ENCODE results near the gene SHMT2. TPM values are rescaled to one million over a fixed set of nuclear protein-coding genes. Genes with fewer than 3 reads are reported as not detected.

The SHMT2 gene
- total and polyA plus RNA-seq, 4 donors, result 34.3 to 59.1 (median 51.9) TPM

- H3K9me3 ChIP-seq (ENCODE audit: control insufficient read depth, low read length), result no peaks in the 10 kb centered on the region
- DNase-seq, result peak; percentile 91 to 97
Measured at GRCh38 chr12:57238854-57239554, 9.5 kb downstream of the SHMT2 start.

GRCh38 chr12:57239587-57240065 is 10.1 kb downstream of the SHMT2 start:
- peak overlapping the region; percentile 7 to 44 for H3K4me3 ChIP-seq (ENCODE audit: low read length in 2 of 2)
- ATAC-seq (ENCODE audit: low FRiP score) (no peak), DNase-seq (no peak)
- no peak overlapping the region for H3K27ac ChIP-seq (ENCODE audit: low read depth in 1 of 2, low read length in 2 of 2)
- no peaks in the 10 kb centered on the region for H3K27me3 ChIP-seq (ENCODE audit: control insufficient read depth in 1 of 2, insufficient read depth in 2 of 2, low read length in 1 of 2)
- no peaks in the 10 kb centered on the region for H3K9me3 ChIP-seq (ENCODE audit: control insufficient read depth, low read length)
- H3K4me1 ChIP-seq (ENCODE audit: control insufficient read depth in 1 of 2, insufficient read depth in 2 of 2, low read length in 2 of 2), result no peaks in the 10 kb centered on the region
- intact Hi-C loops (cut with DNase I), result loop anchor here (1.0 kb wide), 2 partner anchors 25 to 26 kb away; no protein-coding TSS in a partner anchor
- H3K36me3 ChIP-seq (ENCODE audit: control insufficient read depth in 1 of 2, insufficient read depth in 2 of 2, low read length in 1 of 2), result no peaks in the 10 kb centered on the region
- 1 to 2% methylated on average over 14 of the region's 14 CpGs for WGBS, 2 donors

More at GRCh38 chr12:57238854-57239554, 9.5 kb downstream of the SHMT2 start:
- H3K4me1 ChIP-seq (ENCODE audit: control insufficient read depth in 1 of 2, insufficient read depth in 2 of 2, low read length in 2 of 2), result no peaks in the 10 kb centered on the region
- intact Hi-C loops (cut with DNase I), result loop anchor here (1.0 kb wide), 2 partner anchors 25 to 26 kb away; no protein-coding TSS in a partner anchor
- H3K27ac ChIP-seq (ENCODE audit: low read depth in 1 of 2, low read length in 2 of 2), result no peak overlapping the region
- peaks cover 0 to under 1% of the 10 kb centered on the region in 2 donors for H3K36me3 ChIP-seq (ENCODE audit: control insufficient read depth in 1 of 2, insufficient read depth in 2 of 2, low read length in 1 of 2)
- no peaks in the 10 kb centered on the region for H3K27me3 ChIP-seq (ENCODE audit: control insufficient read depth in 1 of 2, insufficient read depth in 2 of 2, low read length in 1 of 2)
- peak overlapping the region; percentile 8 to 22 for H3K4me3 ChIP-seq (ENCODE audit: low read length in 2 of 2)
- 1 to 4% methylated on average over 40 to 47 of the region's 47 CpGs for WGBS, 2 donors
- ATAC-seq (ENCODE audit: low FRiP score), result peak; percentile 91

- Histone ChIP-seq H3K9me3 (ENCODE audit: control insufficient read depth, low read length) (no peaks in the 10 kb centered on the region), H3K27ac (ENCODE audit: low read depth in 1 of 2, low read length in 2 of 2) (no peak overlapping the region), H3K27me3 (ENCODE audit: control insufficient read depth in 1 of 2, insufficient read depth in 2 of 2, low read length in 1 of 2) (no peaks in the 10 kb centered on the region), H3K36me3 (ENCODE audit: control insufficient read depth in 1 of 2, insufficient read depth in 2 of 2, low read length in 1 of 2) (no peaks in the 10 kb centered on the region), H3K4me1 (ENCODE audit: control insufficient read depth in 1 of 2, insufficient read depth in 2 of 2, low read length in 2 of 2) (no peaks in the 10 kb centered on the region), H3K4me3 (ENCODE audit: low read length in 2 of 2) (peak overlapping the region; percentile 7 to 44)
- intact Hi-C loops (cut with DNase I), result no loop called here
- DNase-seq (peak in 1 of 2 donors; percentile 86), ATAC-seq (ENCODE audit: low FRiP score) (no peak)
- 1% methylated on average over 71 to 72 of the region's 72 CpGs for WGBS, 2 donors
Measured at GRCh38 chr12:57240066-57240921, 10.8 kb downstream of the SHMT2 start.

- no peak overlapping the region for H3K4me3 ChIP-seq (ENCODE audit: low read length in 2 of 2)
- no peak overlapping the region for H3K27ac ChIP-seq (ENCODE audit: low read depth in 1 of 2, low read length in 2 of 2)
- intact Hi-C loops (cut with DNase I), result no loop called here
- H3K27me3 ChIP-seq (ENCODE audit: control insufficient read depth in 1 of 2, insufficient read depth in 2 of 2, low read length in 1 of 2), result no peaks in the 10 kb centered on the region
- 25 to 38% methylated on average over 19 of the region's 19 CpGs for WGBS, 2 donors
- H3K4me1 ChIP-seq (ENCODE audit: control insufficient read depth in 1 of 2, insufficient read depth in 2 of 2, low read length in 2 of 2), result no peaks in the 10 kb centered on the region
- ATAC-seq (ENCODE audit: low FRiP score), result no peak
- no peaks in the 10 kb centered on the region for H3K9me3 ChIP-seq (ENCODE audit: control insufficient read depth, low read length)
- peak in 1 of 2 donors; percentile 72 for DNase-seq
- no peaks in the 10 kb centered on the region for H3K36me3 ChIP-seq (ENCODE audit: control insufficient read depth in 1 of 2, insufficient read depth in 2 of 2, low read length in 1 of 2)
Measured at GRCh38 chr12:57240926-57241401, 11.5 kb downstream of the SHMT2 start.

GRCh38 chr12:57241402-57242310 is 12.1 kb downstream of the SHMT2 start:
- ATAC-seq (ENCODE audit: low FRiP score) (no peak), DNase-seq (peak in 1 of 2 donors; percentile 74)
- Histone ChIP-seq H3K36me3 (ENCODE audit: control insufficient read depth in 1 of 2, insufficient read depth in 2 of 2, low read length in 1 of 2) (no peaks in the 10 kb centered on the region), H3K4me1 (ENCODE audit: control insufficient read depth in 1 of 2, insufficient read depth in 2 of 2, low read length in 2 of 2) (no peaks in the 10 kb centered on the region), H3K27ac (ENCODE audit: low read depth in 1 of 2, low read length in 2 of 2) (no peak overlapping the region), H3K27me3 (ENCODE audit: control insufficient read depth in 1 of 2, insufficient read depth in 2 of 2, low read length in 1 of 2) (no peaks in the 10 kb centered on the region), H3K9me3 (ENCODE audit: control insufficient read depth, low read length) (no peaks in the 10 kb centered on the region), H3K4me3 (ENCODE audit: low read length in 2 of 2) (no peak overlapping the region)
- intact Hi-C loops (cut with DNase I), result no loop called here
- WGBS, 2 donors, result 17 to 21% methylated on average over 48 of the region's 48 CpGs

- 1 to 2% methylated on average over 14 to 18 of the region's 18 CpGs for WGBS, 2 donors
- no peak for DNase-seq
Measured at GRCh38 chr12:57242329-57242690, 12.8 kb downstream of the SHMT2 start.

GRCh38 chr12:57242691-57243454 is 13.4 kb downstream of the SHMT2 start:
- intact Hi-C loops (cut with DNase I), result loop anchor here in 1 of 2 donors (1.0 kb wide), 1 partner anchor 30 kb away; no protein-coding TSS in a partner anchor
- H3K4me1 ChIP-seq (ENCODE audit: control insufficient read depth in 1 of 2, insufficient read depth in 2 of 2, low read length in 2 of 2), result no peaks in the 10 kb centered on the region
- no peak overlapping the region for H3K4me3 ChIP-seq (ENCODE audit: low read length in 2 of 2)
- DNase-seq (peak in 1 of 2 donors; percentile 87), ATAC-seq (ENCODE audit: low FRiP score) (no peak)
- 1% methylated on average over 43 to 45 of the region's 45 CpGs for WGBS, 2 donors
- H3K27me3 ChIP-seq (ENCODE audit: control insufficient read depth in 1 of 2, insufficient read depth in 2 of 2, low read length in 1 of 2), result no peaks in the 10 kb centered on the region
- no peaks in the 10 kb centered on the region for H3K9me3 ChIP-seq (ENCODE audit: control insufficient read depth, low read length)
- H3K27ac ChIP-seq (ENCODE audit: low read depth in 1 of 2, low read length in 2 of 2), result no peak overlapping the region
- H3K36me3 ChIP-seq (ENCODE audit: control insufficient read depth in 1 of 2, insufficient read depth in 2 of 2, low read length in 1 of 2), result no peaks in the 10 kb centered on the region

More at GRCh38 chr12:57242329-57242690, 12.8 kb downstream of the SHMT2 start:
- no peak for ATAC-seq (ENCODE audit: low FRiP score)
- no peaks in the 10 kb centered on the region for H3K36me3 ChIP-seq (ENCODE audit: control insufficient read depth in 1 of 2, insufficient read depth in 2 of 2, low read length in 1 of 2)
- H3K4me3 ChIP-seq (ENCODE audit: low read length in 2 of 2), result no peak overlapping the region
- no peaks in the 10 kb centered on the region for H3K4me1 ChIP-seq (ENCODE audit: control insufficient read depth in 1 of 2, insufficient read depth in 2 of 2, low read length in 2 of 2)
- intact Hi-C loops (cut with DNase I), result no loop called here
- H3K27ac ChIP-seq (ENCODE audit: low read depth in 1 of 2, low read length in 2 of 2), result no peak overlapping the region
- H3K27me3 ChIP-seq (ENCODE audit: control insufficient read depth in 1 of 2, insufficient read depth in 2 of 2, low read length in 1 of 2), result no peaks in the 10 kb centered on the region
- no peaks in the 10 kb centered on the region for H3K9me3 ChIP-seq (ENCODE audit: control insufficient read depth, low read length)

Data from aorta (tissue), 5 donors.